SKM-1 treated with dmso at 0.1 percent for 144 hours (cell line): Measurements from ENCODE around the gene TSPAN1.

Experiments used
- DNase-seq: peaks from one replicate; lab custom pipeline; 2025; ENCODE audit not compliant: unreplicated experiment; lab: John Stamatoyannopoulos, UW

Gene TSPAN1

GRCh38 chr1:46174448-46175231 lies at the start of gene TSPAN1:
Gene TSPAN1, plus strand, starts transcription at chr1:46175087. Its CDS starts 6,021 bp downstream, at chr1:46181108.
- no peak for DNase-seq

- DNase-seq: no peak
These were observed 46.5 kb upstream of the TSPAN1 start for GRCh38 chr1:46128344-46128743.

- no peak for DNase-seq
These were observed 44.8 kb upstream of the TSPAN1 start for GRCh38 chr1:46130121-46130520.

GRCh38 chr1:46130606-46131005 lies 44.3 kb upstream of the TSPAN1 start:
- no peak for DNase-seq

GRCh38 chr1:46131093-46131492 lies 43.8 kb upstream of the TSPAN1 start:
- DNase-seq: no peak

- DNase-seq: no peak
These were observed 43.0 kb upstream of the TSPAN1 start for GRCh38 chr1:46131712-46132528.

- DNase-seq: peak; percentile 98
These were observed 42.2 kb upstream of the TSPAN1 start, which contains the start of gene PIK3R3 for GRCh38 chr1:46132529-46133180. Gene PIK3R3, minus strand, starts transcription at chr1:46132629. Its CDS starts 677 bp downstream, at chr1:46131952.

- no peak for DNase-seq
These were observed 41.7 kb upstream of the TSPAN1 start for GRCh38 chr1:46133181-46133658.

GRCh38 chr1:46133781-46134350 lies 41.0 kb upstream of the TSPAN1 start:
- DNase-seq: no peak

GRCh38 chr1:46134660-46135331 lies 40.1 kb upstream of the TSPAN1 start:
- no peak for DNase-seq

GRCh38 chr1:46136711-46137110 lies 38.2 kb upstream of the TSPAN1 start:
- no peak for DNase-seq

GRCh38 chr1:46137916-46138315 lies 37.0 kb upstream of the TSPAN1 start:
- no peak for DNase-seq

- DNase-seq: no peak
These were observed 26.6 kb upstream of the TSPAN1 start for GRCh38 chr1:46148318-46148717.

GRCh38 chr1:46150085-46150484 lies 24.8 kb upstream of the TSPAN1 start:
- no peak for DNase-seq

- no peak for DNase-seq
These were observed 22.9 kb upstream of the TSPAN1 start for GRCh38 chr1:46152016-46152415.

GRCh38 chr1:46153228-46153627 lies 21.7 kb upstream of the TSPAN1 start:
- no peak for DNase-seq

GRCh38 chr1:46153732-46154131 lies 21.2 kb upstream of the TSPAN1 start:
- no peak for DNase-seq

GRCh38 chr1:46157916-46158311 lies 17.0 kb upstream of the TSPAN1 start:
- no peak for DNase-seq

- no peak for DNase-seq
These were observed 16.3 kb upstream of the TSPAN1 start for GRCh38 chr1:46158312-46159281.
